Osteoblast (primary cell): ENCODE data around the gene ZNHIT6. TPM values are rescaled to one million over a fixed set of nuclear protein-coding genes. Genes with fewer than 3 reads are reported as not detected.
A peak's percentile ranks its signal among the peaks of the same experiment; 100 is the strongest.
"Not testable (repeated sequence)": the region's sequence is repeated elsewhere in the genome, so short reads cannot be mapped to it uniquely, and the experiment has no call there.

Source experiments
- DNase-seq: peaks from one replicate; pipeline ENCODE4 v3.0.0; 2011; ENCODE audit warnings: low spot score, mixed read lengths; ENCODE audit not compliant: insufficient read length; ENCODE audit errors: missing footprints
- H2AFZ ChIP-seq: 2 replicates; pipeline ENCODE4 v1.6.0; 2011; ENCODE audit warnings: mild to moderate bottlenecking, low read length
- H3K27ac ChIP-seq: 2 replicates; pipeline ENCODE4 v1.5.1; 2011; ENCODE audit warnings: mild to moderate bottlenecking, low read depth, low read length, moderate library complexity
- H3K27me3 ChIP-seq: 2 replicates; pipeline ENCODE4 v1.6.0; 2012; ENCODE audit warnings: mild to moderate bottlenecking, control low read depth, inconsistent platforms, low read length, moderate library complexity; ENCODE audit not compliant: insufficient read depth
- H3K36me3 ChIP-seq: 2 replicates; pipeline ENCODE4 v1.5.1; 2011; ENCODE audit warnings: mild to moderate bottlenecking, low read length, control low read depth, moderate library complexity; ENCODE audit not compliant: insufficient read depth
- H3K4me1 ChIP-seq: 2 replicates; pipeline ENCODE4 v1.5.1; 2011; ENCODE audit warnings: mild to moderate bottlenecking, low read length, control low read depth, moderate library complexity; ENCODE audit not compliant: insufficient read depth
- H3K4me2 ChIP-seq: 2 replicates; pipeline ENCODE4 v1.6.0; 2011; ENCODE audit warnings: mild to moderate bottlenecking, low read length; ENCODE audit not compliant: insufficient read depth
- H3K4me3 ChIP-seq: fragments of 200-600 bp; sonication (generic); 3 replicates; pipeline ENCODE4 v1.5.1; 2012; ENCODE audit warnings: mild to moderate bottlenecking, low read length, inconsistent platforms; ENCODE audit not compliant: insufficient read depth
- H3K79me2 ChIP-seq: 2 replicates; pipeline ENCODE4 v1.6.0; 2012; ENCODE audit warnings: mild to moderate bottlenecking, low read length, control low read depth, inconsistent platforms; ENCODE audit not compliant: insufficient read depth
- H3K9me3 ChIP-seq: 2 replicates; pipeline ENCODE4 v1.5.1; 2011; ENCODE audit warnings: low read depth, low read length, control low read depth
- H4K20me1 ChIP-seq: 2 replicates; pipeline ENCODE4 v1.6.0; 2012; ENCODE audit warnings: mild to moderate bottlenecking, low read length, control low read depth; ENCODE audit not compliant: insufficient read depth
- CTCF ChIP-seq: IDR thresholded peaks from 2 replicates; pipeline ENCODE4 v1.5.1; 2011; ENCODE audit warnings: mild to moderate bottlenecking, low read depth, low read length, moderate library complexity; ENCODE audit errors: extremely low read depth
- total RNA-seq: library from RNA; depleted of rRNA; stranded (reverse); fragments of >200 nt; gene quantifications from 2 replicates; pipeline ENCODE4 v1.2.3, GENCODE V29; 2012

The ZNHIT6 gene
- total RNA-seq, 1 donor, result 13.4 TPM

- not testable (repeated sequence) for H3K4me3 ChIP-seq, H3K27me3 ChIP-seq, H3K4me1 ChIP-seq, H3K4me2 ChIP-seq, DNase-seq, H3K27ac ChIP-seq, H4K20me1 ChIP-seq, H3K79me2 ChIP-seq, H2AFZ ChIP-seq, H3K9me3 ChIP-seq
- peaks cover 10% of the 10 kb centered on the region for H3K36me3 ChIP-seq
Measured at GRCh38 chr1:85639920-85640319, 68.3 kb downstream of the ZNHIT6 start.

GRCh38 chr1:85638412-85638811 lies 69.8 kb downstream of the ZNHIT6 start:
- H3K4me2 ChIP-seq, result no peak overlapping the region
- no peaks in the 10 kb centered on the region for H3K4me1 ChIP-seq
- H3K4me3 ChIP-seq, result no peak overlapping the region
- no peak overlapping the region for H2AFZ ChIP-seq
- no peak for DNase-seq
- no peaks in the 10 kb centered on the region for H3K79me2 ChIP-seq
- no peaks in the 10 kb centered on the region for H4K20me1 ChIP-seq
- H3K9me3 ChIP-seq, result peaks cover 9% of the 10 kb centered on the region
- TF ChIP-seq CTCF, result no peak
- no peak overlapping the region for H3K27ac ChIP-seq
- H3K27me3 ChIP-seq, result no peaks in the 10 kb centered on the region
- peaks cover 10% of the 10 kb centered on the region for H3K36me3 ChIP-seq

- no peaks in the 10 kb centered on the region for H3K79me2 ChIP-seq
- H3K36me3 ChIP-seq, result no peaks in the 10 kb centered on the region
- H3K4me2 ChIP-seq, result no peak overlapping the region
- H3K27me3 ChIP-seq, result no peaks in the 10 kb centered on the region
- H2AFZ ChIP-seq, result no peak overlapping the region
- H3K4me3 ChIP-seq, result no peak overlapping the region
- no peak for TF ChIP-seq CTCF
- no peaks in the 10 kb centered on the region for H4K20me1 ChIP-seq
- H3K9me3 ChIP-seq, result no peaks in the 10 kb centered on the region
- H3K27ac ChIP-seq, result peak overlapping the region; percentile 94
- no peak for DNase-seq
- H3K4me1 ChIP-seq, result peaks cover 37% of the 10 kb centered on the region
Measured at GRCh38 chr1:85630493-85630892, 77.7 kb downstream of the ZNHIT6 start.

- Histone ChIP-seq H3K4me2 (peak overlapping the region; percentile 73), H3K4me3 (peak overlapping the region; percentile 49), H3K9me3 (no peaks in the 10 kb centered on the region), H2AFZ (no peak overlapping the region), H4K20me1 (no peaks in the 10 kb centered on the region), H3K27me3 (no peaks in the 10 kb centered on the region), H3K4me1 (peaks cover 40% of the 10 kb centered on the region), H3K27ac (peak overlapping the region; percentile 94), H3K36me3 (no peaks in the 10 kb centered on the region), H3K79me2 (no peaks in the 10 kb centered on the region)
- no peak for TF ChIP-seq CTCF
- DNase-seq, result no peak
Measured at GRCh38 chr1:85629532-85629920, 78.7 kb downstream of the ZNHIT6 start.
